Central memory CD4-positive, alpha-beta T cell (primary cell): Measurements from ENCODE around the gene ALKBH3.

Experiments used
- DNase-seq: peaks from one replicate; pipeline ENCODE4 v3.0.0; 2022

Gene ALKBH3

DNA sequence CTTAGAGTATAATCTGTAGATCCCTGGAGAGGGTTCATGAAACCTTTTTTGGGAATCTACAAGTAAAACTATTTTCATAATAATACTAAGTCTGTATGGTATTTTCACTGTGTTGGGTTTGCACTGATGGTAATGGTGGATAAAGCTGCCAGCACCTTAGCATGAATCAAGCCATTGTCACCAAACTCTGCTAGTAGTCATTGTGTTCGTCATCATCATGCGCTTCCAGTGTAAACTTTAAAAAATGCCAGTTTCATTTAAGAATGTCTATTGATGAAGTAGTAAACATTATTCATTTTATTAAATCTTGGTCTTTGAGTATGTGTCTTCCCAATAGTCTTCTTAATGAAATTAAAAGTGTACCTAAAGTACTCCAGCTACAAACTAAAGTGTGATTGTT, 15.0 kb downstream of the ALKBH3 start:
- no peak for DNase-seq

DNA sequence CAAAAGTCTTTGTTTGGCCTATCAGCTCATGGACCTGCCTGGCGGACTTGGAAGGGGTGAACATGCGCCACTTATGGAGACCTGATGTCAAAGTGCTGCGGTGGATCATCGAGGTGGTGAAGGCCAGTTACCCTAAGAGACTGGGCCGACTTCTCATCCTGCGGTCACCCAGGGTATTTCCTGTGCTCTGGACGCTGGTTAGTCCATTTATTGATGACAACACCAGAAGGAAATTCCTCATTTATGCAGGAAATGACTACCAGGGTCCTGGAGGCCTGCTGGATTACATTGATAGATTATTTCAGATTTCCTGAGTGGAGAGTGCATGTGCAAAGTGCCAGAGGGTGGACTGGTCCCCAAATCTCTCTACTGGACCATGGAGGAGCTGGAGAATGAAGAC, 17.9 kb downstream of the ALKBH3 start:
- no peak for DNase-seq

DNA sequence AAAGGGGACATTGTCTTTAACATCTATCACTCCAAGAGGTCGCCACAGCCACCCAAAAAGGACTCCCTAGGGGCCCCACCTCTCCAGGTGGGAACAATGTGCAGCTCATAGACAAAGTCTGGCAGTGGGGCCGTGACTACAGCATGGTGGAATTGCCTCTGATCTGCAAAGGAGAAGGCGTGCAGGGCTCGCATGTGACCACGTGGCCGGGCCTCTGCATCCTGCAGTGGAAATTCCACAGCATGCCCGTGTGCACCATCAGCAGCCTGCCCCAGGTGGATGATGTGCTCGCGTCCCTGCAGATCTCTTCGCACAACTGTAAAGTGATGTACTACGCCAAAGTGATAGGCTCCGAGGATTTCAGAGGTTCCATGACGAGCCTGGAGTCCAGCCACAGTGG, 18.5 kb downstream of the ALKBH3 start:
- DNase-seq, result no peak

DNA sequence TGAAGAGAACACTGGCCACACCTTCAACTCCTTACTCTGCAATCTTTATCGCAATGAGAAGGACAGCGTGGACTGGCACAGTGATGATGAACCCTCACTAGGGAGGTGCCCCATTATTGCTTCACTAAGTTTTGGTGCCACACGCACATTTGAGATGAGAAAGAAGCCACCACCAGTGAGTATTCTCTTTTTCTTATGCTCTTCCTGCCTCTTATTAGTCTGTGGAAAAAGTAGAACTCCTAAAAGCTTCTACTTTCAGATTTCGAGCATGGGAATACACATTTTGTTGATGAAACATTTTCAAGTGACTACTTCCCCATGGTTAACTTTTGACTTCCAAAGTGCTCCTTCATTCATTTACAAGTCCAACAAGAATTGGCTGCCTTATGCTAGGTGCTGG, 20.9 kb downstream of the ALKBH3 start:
- DNase-seq, result no peak

DNA sequence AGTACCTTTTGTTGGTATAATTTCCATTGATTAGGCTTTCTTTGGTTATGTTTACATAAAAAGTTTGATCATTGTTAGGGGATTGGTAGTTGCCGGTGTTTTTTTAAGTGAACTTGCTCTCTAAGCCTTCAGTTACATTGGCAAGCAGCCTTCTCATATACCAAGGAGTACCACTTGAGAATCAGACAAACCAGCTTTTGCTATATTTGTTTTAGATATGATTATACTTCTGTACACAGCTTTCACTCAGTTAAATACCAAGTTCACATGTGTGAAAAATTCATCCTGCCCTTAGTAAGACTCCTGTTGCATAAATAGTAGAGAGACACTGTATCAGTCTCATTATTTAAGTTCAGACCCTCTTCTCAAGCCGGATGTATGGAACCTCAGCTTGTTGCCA, 22.4 kb downstream of the ALKBH3 start:
- DNase-seq, result no peak

DNA sequence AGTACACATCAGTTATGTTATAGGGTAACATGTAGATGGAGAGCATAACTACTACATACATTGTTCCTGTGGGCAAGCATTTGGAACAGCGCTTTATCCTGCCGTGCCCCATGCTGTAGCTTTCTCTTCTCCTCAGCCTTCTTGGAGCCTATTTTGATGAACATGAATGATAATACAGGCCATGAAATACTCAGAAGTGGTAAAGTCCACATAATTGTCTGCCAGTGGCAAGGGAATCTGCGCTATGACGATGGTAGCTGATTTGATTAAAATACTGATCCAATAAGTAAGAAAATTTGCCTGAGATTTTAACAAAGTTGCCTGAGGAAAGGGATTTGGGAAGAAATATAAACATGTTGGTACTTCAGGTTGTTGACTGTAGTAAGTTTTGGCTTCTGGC, 23.3 kb downstream of the ALKBH3 start:
- no peak for DNase-seq

DNA sequence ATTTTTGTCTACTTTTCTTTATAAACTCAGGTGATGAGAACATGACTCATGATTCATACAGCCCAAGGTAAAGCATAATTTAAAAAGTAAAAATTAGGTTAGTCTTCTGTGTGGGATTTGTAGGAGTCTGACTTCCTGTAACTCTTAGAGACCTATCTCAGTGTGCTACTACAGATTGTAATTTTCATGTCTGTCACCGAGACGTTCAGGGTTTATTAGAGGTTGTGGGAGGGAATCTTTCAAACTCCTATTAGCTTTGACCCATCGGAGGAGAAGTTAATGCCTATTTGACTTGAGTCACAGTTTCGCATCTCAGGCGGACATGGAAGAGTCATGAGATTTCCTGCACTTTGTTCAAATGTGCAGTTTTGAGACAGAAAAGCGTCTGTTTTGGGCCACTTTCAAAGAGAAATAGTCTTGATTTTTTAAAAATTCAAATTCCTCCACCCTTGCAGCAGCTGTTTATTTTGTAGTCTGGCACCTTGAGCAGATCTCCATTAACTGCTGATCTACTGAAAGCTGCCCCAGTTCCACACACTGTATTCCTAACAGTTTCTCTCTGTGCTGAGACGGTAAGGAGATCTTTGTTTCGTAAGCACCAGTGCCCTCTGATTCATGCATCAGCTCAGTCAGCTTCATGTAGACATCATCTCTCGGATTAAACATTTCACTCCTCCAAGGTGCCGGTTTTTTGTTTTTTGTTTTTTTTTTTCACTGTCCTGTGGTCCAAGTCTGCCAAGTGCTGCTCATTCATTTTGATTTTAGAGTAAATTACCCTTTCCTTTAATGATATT, 24.3 kb downstream of the ALKBH3 start:
- no peak for DNase-seq

DNA sequence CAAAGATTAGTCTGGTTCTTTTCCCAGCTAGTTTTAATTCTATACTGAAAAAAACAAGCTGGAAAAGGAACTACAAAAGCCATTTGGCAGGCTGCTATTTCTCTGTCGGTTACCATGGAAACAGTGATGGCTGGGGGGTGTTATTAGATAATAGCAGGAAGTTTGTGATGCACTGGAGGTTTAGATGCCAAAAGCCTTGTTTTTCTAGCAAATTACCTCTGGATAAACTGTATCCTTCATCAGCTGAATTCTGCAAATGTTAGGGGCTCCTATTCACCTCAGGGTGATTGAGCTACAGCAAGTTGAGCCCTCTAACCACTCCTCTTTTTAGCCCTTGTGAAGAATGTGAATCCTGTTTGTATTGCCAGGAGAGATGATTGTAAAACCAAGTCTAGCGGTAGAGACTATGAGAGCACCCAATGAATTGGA, 25.2 kb downstream of the ALKBH3 start:
- no peak for DNase-seq

DNA sequence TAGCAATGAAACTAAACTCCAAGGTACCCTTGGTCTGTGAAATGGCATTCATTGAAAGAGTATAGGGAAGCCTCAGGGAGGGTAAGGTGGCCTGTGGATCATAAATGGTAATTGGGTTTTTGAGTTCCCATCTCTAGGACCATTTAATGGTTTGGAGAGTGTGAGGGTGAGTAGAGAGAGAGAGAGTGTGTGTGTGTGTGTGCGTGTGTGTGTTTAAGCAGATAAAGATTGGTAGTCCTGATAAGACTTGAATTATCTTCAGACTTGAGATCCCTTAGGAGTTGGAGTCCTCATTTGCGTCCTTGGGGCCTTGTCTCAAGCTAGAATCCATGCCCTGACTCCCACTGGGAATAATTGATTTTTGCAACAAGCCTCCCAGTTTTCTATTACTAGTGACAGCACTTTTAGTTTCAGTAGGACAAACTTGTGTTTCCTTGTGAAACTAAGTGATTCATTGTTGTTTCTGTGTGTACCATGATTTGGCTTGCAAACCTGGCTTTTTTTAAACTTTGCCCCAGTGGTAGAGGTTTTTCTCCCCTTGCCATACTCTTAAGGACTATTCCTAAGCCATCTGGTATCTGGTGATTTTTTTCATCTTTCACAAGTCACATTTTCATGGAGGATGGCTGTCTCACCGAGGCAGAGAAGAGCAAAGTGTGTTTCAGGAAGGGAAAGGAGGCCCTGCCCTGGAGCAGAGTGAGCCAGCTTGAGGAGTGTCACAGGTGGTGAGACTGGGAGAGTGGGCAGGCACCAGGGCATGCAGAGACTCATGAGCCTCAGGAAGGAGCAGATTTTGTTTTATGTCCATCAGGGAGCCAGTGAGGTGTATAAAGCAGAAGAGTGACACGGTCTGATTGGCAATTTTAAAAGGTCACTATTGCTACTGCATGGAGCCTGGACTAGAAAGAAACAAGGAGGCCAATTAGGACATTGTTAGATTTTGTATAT, 26.7 kb downstream of the ALKBH3 start:
- no peak for DNase-seq

DNA sequence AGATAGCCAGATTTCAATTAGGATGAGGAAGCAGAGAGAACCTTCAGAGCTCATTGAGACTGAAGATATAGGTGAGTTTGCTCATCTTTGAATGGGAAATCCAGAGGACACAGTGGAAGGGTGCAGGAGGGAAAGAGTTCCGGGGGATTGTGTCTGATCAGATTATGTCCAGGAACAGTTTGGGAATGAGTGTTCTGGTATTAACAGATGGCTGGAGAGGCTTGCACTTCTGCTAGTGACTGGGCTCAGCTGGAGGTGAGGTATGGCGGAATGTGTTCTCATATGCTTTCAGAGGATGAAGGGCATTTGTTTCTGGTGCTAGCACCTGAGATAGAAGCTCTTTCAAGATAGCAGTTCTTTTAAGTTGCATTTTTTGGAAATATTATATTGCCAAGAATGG, 27.6 kb downstream of the ALKBH3 start:
- DNase-seq, result no peak

DNA sequence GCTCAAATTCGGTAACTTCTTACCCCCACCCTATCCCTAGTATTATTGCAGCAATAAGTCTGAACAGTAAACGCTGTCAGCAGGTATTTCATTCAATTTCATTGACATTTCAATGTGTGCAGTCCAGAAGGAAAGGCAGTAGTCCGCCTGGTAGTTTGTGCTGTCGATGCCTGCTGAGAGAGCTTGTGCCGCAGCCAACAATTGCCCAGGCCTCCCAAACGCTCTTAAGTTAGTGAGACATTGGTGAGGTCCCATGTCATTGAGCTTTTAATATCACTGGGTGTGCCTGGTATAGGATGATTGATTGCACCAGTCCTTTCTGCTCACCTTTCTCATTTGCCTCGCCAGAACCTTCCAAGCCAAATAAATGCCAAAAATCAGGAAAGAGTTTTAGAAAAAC, 28.1 kb downstream of the ALKBH3 start:
- DNase-seq, result no peak

DNA sequence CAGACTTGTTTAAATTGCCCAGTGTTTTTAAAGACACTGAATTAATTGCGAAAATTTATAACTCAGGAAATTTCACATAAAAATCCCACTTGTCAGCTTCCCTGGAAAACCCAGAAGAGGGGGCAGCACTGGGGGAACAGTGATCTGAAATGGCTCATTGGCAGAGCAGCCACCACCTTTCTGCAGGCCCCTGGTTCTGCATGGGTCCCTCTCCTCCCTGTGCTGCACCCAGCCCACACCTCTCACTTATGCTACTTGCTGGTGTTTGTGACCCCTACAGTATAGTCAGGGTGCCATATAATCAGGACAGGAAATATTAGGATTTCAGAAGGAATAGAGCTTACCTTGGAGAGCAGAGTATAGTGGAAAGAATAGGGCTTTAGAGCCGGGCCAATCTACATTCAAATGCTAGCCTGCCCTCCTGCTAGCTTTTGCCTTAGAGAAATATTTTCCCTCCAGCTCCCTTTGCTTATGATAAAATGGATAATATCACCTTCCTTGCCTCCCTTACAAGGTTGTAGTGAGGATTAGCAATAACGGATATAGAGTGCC, 33.3 kb downstream of the ALKBH3 start:
- DNase-seq, result no peak

DNA sequence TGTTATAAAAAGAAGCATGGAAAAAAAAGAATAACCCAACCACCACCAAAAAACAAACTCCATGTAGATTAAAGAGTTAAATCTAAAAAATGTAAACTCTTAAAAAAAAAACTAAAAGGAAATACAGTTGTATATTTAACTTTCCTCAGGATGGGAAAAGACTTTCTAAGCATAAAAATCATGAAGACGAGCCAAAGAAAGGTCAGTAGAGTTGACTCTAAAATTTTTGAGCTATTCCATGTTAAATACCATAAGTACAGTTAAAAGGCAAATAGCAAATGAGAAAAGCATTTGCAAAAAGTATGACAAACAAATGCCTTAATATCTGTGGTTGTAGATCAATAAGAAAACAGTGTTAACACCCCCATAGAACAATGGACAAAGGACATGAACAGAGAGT, 33.8 kb downstream of the ALKBH3 start:
- DNase-seq, result no peak

DNA sequence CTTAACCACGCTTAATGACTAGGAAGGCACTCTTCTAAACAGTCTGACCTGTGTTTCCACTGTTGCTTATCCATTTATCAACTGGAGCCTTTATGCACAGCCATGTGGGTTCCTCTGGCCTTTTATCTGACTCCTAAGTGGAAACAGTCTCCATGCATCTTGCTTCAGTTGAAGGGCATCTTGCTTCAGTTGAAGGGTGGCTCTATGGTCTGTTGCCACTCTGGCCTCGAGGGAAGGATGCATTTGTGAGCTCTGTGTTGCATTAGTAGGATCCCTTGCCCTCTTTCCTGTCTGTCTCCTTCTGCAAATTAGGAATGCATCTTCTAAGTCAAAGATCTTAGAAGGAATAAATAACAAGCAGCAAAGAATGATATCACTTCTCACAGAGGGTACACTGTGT, 36.0 kb downstream of the ALKBH3 start:
- DNase-seq, result no peak

DNA sequence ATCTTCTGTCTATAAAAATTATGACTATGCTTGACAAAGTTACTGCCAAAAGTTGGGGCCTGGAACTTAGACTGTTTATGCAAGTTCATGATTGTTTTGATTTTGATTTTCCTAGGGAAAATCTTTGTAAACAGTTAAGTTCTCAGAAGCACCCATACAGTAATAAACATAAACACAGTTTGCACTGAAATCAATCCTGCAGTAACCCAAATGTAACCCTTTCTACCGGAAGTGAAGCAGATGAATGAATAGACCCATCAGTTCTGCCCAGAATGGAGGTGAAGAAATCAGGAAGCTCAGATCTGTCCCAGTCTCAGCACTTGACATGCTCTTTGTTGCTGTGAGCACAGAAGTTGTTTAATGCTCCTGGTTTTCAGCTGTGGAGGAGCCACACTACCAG, 37.2 kb downstream of the ALKBH3 start:
- no peak for DNase-seq

DNA sequence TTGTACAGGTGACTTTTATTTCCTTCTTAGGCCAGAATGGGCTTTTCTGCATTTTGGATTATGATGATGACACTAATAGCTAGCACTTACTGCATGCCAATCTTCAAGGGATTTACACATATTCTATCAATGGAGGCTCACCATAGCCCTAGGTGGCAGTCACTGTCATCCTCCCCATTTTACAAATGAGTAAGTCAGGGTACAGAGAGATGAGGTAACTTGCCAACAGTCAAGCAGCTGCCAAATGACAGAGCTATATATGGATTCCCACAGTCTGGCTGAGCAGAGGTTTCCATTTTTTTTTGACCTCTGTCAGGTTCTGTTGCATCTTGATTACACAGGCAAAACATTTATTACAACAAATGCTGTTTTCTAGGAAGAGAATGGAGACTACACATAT, 38.0 kb downstream of the ALKBH3 start:
- DNase-seq, result no peak

DNA sequence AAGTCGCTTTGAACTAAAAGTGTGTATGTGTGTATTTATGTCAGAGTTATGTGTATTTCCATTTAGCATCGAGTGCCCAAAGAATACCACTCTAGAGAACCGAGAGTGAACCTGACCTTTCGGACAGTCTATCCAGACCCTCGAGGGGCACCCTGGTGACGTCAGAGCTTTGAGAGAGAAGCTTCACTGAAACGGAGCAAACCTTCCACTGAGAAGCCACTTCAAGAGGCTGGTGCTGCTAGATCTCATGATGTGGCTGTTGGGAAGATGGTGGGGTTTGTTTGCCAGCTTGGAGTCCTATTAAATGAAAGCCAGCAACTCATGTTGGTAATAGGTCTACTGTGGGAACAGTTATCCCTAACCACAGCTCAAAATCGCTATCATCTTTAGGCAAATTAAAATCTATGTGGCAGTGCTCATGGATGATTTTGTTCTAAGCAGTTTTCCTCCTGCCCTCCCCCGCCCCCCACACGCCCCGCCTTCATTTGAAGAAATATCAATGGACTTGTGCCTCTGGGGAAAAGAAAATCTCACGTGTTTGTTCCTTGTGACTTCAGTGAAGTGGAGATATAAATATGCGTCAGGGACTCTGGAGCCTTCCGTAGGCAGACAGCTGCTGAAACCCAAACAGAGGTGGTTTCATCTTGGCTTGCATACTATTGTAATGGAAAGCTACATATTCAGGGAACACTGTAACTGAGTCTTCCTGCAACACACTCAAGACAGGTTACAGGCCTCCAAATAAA, 39.4 kb downstream of the ALKBH3 start:
- DNase-seq, result no peak

DNA sequence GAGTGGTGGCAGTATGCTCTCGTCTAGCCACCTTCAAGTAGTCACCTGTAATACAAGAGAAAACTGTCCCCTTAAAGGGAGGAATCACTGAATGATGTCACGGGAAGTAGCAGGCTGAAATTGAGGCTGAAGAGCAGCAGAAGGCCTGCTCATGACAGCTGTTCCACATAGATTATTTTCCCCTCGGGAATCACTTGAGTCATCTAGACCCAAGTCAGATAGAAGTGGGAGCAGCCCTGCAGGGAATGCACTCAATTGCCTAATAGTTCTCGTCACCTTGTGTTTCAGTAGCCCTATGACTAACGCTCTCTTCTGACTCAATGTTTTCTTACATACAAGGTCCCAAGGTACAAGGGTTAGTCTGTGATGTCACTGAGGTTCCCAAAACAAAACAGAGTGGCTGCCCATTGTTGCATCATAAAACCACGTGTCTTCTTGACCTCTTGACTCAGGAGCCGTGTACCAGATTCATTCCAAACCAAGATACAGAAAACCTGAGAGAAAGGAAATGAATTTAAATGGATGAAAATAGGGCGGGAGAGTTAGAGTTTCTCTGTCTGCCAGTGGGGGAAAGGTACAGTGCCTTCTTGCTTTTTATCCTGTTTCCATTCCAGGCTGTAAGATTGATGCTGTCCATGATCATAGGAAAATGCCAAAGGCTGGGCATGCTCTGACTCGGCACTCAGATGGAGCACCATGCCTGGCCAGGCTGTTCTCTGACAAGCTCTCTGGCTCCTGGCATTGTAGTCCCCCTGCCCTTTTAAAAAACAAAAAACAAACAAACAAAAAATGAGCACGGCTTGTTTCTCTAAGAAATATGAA, 40.2 kb downstream of the ALKBH3 start:
- no peak for DNase-seq

DNA sequence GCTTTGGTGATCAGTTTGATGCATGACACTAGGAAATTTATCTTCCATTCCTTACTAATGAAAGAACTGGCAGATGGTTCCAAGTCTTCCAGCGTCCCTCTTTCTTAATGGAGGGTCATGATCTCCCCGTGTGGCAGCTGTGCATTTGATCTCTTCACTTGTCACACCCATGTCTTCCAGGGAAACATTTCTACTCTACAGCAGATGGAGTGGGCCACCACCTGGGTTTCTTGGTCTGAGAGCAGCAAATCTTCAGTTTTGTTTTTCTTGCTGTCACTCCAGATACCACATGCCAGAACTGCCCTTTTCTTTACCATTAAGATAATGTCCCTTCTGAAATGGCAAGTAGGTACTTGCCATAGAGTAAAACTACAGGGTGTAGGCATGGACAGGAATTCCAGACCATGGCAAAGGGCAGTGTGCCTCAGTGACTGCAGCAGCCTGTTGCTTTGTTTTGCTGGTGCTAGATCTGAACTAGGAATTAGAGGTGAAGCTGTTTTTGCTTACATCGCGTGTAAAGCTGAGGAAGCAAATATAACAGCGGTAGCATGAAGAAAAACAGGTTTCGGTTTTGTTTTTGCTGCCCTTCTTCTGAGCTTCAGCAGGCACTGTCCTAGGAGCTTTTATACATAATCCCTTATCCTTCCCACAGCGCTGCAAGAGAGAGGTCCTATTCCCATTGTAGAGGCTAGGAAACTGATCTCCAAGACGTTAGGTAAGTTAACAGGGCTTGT, 41.1 kb downstream of the ALKBH3 start:
- no peak for DNase-seq

DNA sequence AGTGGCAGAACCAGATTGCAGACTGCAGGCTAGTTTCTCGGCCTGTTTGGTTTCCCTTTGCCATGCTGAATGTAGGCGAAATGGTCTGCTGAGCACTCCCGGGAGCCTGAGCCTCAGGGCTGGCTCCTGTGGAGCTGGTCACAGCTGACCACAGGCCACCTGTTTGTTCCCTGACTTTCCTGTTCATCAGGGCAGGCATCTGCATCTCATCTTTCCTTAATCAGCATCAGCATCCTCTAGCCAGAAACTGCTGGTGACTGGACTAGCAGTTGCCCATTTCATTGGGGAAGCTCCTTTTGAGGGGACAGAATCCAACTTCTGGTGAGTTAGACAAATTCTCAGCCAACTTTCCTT, 41.6 kb downstream of the ALKBH3 start:
- DNase-seq, result no peak

DNA sequence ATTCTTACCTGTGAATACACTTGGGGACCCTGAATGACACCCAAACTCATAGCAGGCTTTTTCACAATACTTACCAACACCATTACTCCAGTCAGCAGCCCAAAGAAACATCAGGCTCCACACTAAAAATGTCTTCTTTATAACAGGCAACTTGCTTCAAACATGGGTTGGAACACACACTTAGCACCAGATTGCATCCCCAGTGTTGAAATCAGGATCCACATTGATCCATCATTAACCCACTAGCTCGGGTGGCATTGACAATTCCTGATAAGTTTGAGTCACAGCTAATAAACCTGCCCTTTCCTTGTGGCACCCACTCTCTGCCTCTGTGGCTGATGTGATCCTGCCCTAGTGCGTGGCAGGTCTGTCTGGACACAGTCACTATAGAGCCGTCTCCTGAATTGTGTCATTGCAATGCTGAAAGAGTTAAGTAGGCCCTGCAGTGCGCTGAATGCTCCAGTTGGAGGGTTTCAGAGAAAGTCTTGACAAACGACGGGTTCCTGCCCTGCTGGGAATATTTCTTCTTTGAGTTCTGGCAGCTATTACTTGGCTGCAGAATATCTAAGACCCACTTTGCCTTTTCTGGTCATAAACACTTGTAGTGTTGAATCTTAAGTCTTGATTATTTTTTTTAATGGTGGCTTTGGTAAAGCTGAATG, 42.2 kb downstream of the ALKBH3 start:
- DNase-seq, result no peak
